ENCODE data around the gene EPHA2.
"Not testable (repeated sequence)": the region's sequence is repeated elsewhere in the genome, so short reads cannot be mapped to it uniquely, and the experiment has no call there.

EPHA2 gene

DNA sequence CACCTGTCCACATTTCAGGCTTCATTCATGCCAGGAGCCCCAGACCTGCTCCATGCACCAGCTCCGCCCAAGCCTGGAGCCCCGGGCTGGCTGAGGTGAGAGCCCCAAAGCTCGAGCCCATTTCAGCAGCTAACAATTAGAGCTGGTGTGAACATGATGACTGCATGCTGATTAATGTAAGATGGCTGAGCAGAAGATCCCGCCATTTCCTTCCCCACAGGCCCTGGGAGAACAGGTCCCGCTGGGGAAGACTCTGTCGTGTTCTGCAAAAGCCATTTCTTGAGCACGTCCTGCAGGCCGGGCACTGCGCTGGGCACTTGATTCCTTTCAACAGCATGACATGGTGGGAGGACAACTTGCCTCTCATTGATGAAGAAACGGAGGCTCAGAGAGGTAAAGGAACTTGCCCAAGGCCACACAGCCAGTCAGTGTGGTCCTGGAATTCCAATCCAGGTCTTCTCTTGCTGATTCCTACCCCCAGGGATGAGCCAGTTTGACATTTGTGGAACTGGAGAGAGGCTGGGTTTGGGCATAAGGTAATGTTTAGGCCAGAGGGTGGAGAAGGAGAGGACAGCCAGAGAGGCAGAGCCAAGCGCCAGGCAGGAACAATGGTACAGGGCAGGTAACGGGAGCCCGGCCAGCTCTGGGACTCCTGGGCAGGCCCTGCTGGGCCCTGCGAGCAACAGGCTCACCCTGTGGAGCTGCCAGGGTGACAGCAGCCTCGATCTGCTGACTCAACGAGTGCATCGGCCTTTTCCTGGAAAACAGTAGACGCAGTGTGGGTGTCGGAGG, 28.1 kb upstream of the EPHA2 start:
- DNase-seq, result no peak

DNA sequence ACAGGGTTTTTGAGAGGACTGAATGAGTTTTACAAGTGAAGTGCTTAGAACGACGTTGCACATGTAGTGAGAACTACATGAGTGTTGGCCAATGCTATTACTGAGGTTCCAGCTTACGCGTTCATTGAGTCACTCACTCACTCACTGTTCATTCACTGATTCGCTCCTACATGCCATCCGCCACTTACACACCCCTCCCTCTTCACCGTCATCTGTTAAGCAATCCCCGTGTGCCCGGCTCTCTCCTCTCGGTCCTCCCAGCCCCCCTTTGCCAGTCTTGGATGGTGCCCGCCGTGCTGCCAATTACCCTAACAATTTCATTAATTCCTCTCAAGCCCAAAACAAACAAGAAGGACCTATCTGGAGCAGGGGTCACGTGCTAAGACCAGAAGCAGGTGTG, 27.3 kb upstream of the EPHA2 start:
- DNase-seq, result no peak

DNA sequence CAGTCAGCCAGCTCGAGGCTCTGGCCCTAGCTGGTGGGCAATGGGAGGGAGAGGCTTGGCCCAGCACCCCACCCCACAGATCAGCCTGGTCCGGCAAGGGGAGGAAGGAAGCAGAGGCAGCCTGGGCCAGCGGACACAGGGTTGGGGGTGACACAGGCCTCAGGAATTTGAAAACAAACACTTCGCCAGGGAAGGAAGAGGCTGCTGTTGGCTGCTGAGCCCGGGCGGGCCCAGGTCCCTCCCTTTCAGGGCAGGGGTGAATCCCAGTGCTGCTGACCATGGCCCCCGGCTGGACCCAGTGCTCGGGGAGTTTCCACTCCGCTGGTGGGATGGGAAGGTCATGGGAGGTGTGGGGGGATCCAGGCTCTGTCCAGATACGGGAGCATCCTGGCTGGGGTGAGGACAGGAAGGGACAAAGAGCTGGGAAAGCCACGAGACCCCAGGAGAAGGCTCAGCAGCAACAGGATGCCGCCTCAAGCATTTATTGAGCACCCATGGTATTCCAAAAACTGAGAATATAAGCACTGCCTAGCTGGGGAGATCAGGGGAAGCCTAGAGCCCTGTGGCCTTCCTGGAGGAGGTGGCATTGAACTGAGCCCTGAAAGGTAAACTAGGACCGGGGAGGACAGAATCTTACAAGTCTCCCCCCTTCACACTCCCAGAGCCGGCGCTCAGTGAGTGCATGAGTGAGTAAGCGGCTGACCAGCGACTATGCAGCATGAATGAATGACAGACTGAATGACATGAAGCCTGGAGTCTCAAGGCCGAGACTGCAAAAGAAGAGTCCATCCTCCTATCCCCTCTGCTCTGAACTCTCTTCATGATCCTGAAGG, 26.2 kb upstream of the EPHA2 start:
- no peak for DNase-seq

DNA sequence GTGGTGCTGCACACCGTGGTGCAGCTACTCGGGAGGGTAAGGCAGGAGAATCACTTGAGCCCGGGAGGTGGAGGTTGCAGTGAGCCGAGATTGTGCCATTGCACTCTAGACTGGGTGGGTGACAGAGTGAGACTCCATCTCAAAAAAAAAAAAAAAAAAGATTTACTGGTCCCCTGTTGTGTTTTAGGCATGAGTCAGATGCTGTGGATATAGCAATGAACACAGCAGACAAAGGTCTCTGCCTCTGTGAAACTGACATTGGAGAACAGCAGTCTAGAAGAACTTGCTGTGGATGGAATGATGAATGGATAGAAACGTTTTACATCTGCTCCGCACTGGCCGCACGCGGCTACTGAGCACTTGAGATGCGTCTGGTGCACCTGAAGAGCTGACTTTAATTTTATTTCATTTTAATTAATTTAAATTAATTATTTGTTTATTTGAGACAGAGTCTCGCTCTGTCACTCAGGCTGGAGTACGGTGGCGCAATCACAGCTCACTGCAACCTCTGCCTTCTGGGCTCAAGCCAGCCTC, 24.5 kb upstream of the EPHA2 start:
- no peak for DNase-seq

DNA sequence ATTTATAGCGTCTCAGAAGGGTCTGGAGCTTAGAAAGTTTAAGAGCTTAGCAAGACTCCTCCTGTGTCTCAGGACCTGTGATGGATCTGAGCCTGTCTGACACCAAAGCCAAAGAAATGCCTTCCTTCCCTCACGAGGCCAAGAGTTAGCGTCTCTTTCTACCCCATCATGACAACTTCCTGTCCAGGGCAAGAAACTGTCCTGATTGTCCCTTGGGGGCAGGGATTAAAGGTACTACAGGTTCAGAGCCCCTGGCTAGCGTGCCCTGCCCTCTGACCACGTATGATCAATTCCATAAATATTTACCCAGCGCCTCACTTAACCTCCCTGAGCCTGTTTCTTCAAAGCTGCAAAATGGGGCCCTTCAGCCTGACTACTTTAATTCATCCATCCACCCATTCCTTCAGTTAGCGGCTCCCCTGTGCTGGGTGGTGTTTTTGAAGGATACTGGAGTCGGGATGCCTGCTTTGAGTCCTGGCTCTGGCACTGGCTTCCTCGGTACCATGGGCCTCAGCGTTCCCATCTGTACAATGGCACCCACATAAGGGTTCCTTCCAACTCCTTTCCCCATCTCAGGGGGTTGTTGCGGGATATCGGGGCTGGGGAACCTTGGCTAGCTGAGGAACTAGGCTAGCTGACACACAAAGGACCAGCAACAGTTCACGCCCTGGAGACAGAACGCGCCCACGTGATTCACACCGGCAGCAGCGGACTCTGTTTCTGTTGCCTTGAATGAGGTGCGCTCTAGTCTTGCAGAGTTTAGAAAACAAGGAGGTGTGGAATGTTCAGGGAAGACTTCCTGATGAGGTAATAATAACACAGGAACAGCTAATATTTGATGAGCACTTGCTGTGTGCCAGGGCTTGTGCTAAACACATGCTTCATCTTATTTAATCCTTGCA, 23.0 kb upstream of the EPHA2 start:
- no peak for DNase-seq

DNA sequence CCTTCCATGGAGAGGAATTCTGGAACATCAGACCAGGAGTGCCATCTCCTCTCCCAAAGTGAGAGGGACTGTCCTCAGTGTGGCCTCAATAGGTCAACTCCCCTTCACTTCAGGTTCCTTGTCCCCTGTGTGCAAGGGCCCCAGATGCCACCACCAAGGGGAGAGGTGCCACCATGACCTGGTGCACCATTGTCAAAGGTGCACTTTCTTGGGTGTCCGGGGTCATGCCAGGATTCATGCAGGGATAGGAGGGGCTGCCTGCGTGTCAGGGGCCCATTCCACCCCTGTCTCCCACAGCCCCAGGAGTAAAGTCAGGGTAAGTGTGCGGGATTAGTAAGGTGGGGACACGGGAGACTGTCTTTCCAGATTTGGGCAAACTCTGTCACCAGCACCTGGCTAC, 21.4 kb upstream of the EPHA2 start:
- DNase-seq, result no peak

DNA sequence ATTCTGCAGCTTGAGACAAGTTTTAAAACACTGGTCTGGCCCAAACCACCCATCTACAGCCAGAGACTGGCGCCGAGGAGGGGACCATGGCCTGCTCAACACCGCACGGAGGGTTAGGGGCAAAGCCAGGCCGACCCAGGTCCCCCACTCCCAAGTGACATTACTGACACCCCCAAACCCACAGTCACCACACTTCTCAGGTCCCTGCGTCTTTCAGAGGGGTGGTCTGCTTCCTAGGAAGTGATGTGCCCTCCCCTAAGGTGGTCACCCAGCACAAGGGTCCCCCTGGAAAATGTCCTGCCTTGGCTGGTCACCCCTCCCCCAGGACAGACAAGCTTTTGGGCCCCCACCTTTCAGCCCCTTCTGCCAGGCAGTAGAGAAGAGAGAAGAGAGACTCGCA, 20.8 kb upstream of the EPHA2 start:
- DNase-seq, result no peak

DNA sequence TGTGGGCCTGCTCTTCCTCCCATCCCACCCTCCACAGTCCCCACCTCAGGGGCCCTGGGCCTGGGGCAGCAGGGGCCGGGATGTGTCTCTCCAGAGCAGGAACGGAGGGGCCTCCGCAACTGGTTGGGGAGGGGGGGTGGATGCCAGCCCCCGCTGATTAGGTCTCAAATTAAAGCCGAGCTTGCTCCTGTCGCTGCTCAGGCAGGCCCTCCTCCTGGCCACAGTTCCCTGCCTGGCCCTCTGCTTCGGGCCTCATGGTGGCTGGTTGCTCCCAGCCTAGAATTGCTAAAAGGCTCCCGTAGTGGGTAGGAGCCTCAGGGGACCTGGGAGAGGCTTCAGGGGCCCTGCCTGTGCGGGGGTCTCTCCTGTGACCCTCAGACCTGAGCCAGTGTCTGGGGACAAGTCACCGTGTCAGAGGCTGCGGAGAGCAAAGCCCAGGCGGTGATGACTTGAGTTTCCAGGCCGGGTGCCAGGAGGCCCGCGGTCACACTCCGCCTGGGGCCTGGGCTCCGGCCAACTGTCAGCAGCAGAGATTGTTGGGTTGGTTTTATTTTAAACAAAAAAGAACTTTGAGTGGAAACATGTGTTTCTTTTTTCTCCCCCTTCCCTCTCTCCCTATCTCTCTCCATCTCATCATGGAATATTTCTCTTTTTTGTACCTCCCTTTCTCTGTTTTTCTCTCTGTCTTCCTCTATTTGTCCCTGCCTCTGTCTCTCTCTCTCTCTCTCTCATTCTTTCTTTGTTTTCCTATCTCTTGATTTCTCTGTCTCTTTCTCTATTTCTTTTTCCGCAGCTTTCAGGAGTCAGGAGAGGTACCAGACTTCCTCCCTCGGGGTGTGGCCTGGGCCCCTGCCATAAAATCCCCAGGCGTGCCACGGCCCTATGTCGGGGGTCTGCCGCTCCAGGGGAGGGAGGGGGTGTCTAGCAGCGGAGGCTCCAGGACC, 20.0 kb upstream of the EPHA2 start:
- no peak for DNase-seq

DNA sequence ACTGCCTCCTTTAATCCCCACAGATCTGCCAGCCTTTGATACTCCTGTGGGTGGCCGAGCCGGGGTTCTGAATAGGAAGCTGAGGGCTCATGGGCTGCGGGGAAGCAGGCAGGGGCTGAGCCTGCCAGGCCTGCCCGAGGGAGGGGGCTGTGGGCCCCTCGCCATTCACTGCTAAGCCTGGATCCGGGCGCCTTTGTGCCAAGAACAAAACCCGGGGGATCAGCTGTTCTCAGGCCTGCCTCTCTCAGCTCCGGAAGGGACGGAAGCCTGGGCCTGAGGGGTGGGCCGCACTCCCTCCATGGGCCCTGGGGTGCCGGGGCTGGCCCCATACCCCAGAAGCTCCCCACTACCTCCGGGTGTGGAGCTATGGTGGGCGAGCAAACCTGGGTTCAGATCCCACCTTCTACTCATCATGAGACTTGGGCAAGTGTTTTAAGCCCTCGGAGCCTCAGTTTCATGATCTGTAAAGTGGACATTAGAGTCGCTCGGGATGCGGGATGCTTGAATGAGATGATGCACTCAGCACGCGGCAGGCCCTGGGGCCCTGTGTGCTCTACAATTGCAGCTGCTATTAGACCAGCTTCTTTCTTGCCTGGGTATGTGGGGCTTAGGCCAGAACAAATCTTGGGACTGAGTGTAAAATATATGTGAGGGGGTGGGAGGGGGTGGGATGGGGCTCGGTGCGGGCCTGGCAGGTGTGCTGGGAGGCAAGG, 19.2 kb upstream of the EPHA2 start:
- no peak for DNase-seq

DNA sequence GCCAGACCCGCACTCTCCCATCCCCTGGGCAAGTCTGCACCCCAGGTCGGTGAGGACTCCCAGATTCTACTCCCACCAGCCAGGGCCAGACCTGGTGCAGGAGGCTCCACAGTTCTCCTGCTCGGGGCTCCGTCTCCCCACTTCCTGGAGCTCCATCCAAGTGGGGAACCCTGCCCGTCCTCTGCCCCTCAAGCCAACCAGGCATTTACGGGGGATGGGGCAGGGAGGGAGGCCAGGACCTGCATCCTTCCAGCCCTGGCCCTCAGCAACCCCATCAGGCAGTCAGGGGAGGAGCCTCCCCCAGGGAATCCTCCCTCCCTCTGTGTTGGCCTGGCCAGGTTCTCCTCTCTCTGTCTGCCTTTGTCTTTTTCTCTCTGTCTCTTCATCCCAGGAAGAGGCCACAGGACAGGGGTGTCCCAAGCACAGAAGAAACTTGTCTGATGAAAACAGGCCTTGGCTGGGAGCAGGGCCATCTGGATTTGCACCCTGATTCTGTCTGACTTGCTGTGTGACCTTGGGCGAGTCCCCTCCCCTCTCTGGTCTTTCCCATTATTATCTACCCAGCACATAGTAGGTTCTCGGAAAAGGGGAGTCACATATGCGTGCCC, 18.5 kb upstream of the EPHA2 start:
- DNase-seq, result no peak

DNA sequence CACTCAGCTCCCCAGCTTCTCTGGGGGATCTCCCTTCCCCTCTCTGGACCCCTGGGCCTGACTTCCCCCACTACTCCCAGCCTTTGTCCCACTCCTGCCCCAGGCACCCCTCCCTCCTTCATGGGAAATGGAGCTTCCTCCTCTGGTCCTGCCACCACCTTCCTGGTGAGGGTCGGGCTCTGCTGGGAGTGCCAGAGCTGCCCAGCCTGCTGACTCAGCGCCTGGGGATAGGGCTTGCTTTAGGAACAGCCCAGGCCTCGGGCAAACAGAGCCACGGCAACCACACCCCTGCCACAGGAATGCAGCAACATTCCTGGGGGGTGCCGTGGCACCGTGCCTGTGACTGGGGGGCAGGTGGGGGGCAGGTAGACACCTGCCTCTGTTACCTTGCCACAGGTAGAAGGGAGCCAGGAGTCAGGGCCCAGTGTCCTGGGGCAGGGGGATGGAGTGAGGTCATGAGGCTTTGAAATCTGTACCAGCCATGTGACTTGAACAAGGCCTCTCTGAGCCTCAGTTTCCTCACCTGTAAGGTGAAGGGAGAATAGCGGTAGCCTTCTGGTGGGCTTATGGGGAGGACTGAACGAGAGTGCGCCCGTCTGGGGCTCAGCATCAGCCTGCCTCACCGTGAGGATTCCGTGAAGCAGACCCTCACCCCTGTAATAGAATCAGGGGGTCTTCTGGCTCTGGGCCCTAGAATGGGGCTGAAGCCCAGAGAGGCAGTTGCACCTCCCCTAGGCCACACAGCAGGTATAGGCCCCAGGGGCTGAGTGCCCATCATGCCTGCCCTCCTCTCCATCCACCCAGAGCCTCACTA, 17.8 kb upstream of the EPHA2 start:
- no peak for DNase-seq

DNA sequence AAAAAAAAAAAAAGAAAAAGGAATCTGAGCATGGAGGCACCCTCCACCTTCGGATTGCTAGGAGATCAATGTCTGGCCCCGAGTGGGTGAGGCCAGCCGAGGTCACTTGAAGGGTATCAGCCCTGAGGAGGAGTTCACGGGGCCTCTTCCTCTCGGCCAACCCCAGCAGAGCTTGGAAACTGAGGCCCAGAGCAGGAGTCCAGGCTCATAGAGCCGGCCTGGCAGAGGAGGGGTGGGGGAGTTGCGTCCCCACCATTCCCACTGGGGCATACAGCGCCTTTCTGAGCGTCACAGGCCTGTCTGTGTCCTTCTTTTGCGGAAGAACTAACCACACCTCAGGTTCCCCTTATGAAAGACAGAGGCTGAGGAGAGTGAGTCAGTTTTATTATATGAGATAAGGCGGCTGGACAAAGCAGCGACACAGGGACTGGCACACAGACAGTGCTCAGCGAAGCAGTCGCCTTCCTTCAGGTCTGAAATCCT, 17.1 kb upstream of the EPHA2 start:
- no peak for DNase-seq

DNA sequence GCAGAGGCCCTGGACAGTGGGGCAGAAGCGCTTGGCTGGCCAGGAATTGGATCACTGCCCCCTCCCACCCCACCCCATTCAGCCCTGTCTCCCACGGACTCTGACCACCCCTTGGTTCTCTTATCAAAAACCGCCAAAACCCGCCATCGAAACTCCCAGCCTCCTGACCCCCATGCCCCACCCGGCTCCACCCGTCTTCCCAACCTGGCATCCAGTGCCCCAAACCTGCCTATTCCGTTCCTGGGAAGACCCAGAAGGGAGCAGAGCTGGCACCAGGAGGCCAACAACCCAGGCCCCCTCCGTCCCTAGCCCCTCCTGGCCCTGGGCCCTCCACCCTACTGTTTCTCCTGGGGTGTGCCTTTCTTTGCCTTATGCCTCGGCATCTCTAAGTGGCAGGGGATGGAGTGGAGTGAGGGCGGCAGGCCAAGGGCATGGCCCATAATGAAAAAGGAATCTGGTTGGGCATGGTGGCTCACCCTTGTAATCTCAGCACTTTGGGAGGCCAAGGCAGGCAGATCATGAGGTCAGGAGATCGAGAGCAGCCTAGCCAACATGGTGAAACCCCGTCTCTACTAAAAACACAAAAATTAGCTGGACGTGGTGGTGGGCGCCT, 16.5 kb upstream of the EPHA2 start:
- no peak for DNase-seq

DNA sequence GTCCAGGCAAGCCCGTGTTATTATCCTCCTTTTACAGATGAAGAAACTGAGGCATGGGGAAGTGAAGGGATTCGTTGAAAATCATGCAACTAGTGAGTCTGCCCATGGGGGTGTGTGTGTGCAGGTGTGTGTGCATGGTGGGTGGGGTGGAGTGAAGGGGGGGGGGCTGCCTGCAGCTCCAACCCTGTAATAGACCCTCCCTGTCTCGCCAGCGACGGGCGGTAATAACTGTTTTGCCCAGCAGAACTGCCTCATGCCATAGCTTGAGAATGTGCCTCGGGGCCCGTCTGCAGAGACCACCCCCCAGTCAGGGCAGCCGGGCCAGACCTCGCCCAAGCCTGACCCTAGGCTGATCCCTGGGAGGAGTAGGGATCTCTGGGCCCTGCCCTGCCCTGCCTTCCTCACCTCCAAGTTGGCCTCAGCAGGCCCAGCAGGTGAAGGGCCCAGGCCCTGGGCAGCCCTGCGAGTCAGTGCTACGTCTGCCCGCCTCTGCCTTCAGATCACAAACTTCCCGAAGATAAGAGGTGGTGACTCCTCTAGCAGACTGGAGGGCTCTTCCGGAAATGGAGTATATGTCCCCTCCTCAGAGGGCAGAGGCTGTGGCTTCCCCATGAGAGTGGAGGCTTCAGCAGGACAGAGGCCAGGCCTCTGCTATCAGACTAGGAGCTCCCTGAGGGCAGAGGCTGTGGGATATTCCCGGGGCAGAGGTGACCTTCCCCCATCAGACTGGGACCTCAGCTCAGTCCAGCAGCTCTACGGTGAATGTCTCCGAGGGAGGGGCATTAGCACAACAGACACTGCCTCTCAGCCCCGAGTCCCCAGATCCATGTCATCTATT, 15.7 kb upstream of the EPHA2 start:
- DNase-seq, result no peak

DNA sequence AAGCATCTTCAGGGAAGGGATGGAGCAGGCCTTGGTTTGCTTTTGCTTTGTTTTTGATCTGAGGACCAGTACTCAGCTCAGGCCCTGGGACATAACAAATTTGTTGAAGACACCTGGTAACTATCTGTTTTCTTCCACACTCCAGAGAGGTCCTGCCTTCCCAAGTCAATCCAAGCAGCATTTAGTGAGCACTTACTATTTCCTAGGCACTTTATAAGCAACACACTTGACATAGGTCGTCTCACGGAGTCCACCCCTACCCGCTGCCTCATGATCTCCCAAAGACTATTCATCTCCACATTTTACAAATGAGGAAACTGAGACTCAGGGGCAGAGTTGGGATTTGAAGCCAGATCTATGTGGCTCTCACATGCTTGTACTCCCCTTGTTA, 14.4 kb upstream of the EPHA2 start:
- DNase-seq, result no peak

DNA sequence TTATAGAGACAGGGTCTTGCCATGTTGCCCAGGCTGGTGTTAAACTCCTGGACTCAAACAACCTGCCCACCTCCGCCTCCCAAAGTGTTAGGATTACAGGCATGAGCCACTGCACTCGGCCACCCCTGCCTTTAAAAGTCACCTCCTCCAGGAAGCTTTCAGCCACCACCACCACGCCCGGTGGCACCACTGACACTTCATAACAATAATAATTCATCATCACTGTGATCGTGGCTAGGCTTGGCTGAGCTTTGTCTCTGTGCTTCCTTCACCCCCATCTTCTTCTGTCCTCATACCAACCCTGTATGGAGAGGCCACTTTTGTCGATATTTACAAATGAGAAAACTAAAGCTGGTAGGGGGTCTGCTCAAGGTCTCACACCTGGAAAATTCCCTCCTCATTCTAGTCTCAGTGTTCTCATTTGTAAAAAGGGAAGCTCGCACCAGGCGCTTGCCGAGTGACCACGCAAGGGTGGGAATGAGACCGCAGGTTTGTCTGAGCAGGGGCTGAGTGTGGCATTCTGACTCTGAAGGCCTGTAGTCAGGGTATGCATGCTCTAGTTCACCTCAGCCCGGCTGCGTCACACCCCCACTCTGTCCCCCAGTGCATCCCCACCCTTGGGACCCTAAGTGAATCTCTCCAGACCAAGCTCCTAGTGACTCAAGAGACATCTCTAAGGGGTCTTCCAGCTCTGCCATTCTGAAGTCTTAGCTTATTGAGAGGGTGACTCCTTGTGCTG, 12.9 kb upstream of the EPHA2 start:
- DNase-seq, result no peak

DNA sequence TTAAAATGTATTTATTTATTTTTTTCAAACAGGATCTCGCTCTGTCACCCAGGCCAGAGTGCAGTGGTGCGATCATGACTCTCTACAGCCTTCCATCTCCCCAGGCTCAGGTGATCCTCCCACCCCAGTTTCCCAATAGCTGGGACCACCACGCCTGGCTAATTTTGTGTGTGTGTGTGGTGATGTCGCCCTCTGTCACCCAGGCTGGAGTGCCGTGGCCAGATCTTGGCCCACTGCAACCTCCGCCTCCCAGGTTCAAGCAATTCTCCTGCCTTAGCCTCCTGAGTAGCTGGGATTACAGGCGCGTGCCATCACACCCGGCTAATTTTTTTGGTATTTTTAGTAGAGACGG, 12.3 kb upstream of the EPHA2 start:
- not testable (repeated sequence) for DNase-seq

Measured in CD4-positive, alpha-beta T cell treated with Interleukin-21 for 1 hour (primary cell).